Stimulated activated CD4-positive, alpha-beta T cell treated with anti-CD3 and anti-CD28 coated beads, Interleukin-15, amount 100 ng/mL, for 1 hour (primary cell): ENCODE results near the gene ALPK1.
"Not testable (repeated sequence)": the region's sequence is repeated elsewhere in the genome, so short reads cannot be mapped to it uniquely, and the experiment has no call there.

Experiments
- DNase-seq, 2 donors: peaks; one replicate each; pipeline ENCODE4 v3.0.0-alpha.2; 2020; ENCODE audit warnings: low read depth in 1 of 2, low spot score in 1 of 2

ALPK1 gene

DNA sequence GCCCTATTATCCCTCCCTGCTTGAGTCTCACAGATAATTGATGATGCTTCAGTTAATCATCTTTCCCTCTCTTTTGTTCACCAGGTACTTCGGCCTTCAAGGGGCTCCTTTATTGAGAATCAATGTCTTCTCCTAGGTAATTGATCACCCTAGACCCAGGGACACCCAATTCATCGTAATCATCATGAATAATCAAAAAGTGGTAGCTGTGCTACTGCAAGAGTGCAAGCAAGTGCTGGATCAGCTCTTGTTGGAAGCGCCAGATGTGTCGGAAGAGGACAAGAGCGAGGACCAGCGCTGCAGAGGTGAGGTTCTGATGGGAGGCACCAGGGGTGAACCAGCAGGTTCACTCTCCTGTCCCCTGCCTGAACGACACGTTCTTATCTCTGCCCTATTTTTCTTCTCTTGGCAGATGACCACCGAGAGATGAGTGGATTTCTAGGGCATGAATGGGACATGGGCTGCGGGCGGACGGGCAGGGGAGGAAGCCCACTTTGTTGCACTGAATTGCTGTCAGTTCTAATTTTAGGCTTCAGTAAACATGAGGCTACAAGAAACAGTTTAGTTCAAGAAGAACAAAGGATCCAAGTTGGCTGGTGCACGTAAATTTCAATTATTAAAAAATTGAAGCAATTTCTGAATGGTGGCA lies 80.5 kb downstream of the ALPK1 start:
- DNase-seq, result no peak

DNA sequence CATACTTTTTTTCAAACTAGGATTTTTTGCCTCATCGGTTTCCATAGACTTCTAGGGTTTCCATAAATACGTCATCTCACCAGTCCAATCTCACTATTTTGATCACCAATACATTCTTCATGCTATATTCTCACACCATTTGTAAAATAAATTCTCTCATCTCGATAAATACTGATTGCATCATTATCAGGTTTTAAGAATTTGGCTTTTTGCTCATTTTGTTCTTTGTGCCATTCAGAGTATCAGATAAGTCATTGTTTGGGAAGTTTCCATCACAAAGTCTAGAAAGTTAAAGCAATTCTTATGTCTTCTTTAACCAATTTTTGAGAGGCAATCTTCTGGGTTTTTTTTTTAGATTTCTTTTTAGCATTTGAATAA lies 81.1 kb downstream of the ALPK1 start:
- no peak for DNase-seq

DNA sequence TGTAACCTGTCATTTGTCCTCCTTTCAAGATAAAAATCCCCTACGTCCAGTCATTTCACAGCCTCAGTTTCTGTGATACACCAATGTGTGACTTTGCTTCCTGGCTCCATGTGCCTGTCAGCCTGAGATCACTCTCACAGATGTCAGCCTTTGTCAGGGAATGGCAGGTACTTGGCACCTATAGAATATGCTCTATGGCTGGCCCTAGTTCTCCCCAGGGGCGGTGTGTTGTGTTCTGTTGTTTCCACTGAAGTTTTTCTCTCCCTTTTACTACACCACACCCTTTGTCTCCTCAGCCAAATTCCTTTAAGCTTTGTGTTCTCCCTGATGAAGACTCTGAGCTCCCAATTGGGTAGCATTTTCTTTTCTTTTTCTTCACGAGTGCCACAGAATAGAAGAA lies 81.7 kb downstream of the ALPK1 start:
- DNase-seq, result no peak

DNA sequence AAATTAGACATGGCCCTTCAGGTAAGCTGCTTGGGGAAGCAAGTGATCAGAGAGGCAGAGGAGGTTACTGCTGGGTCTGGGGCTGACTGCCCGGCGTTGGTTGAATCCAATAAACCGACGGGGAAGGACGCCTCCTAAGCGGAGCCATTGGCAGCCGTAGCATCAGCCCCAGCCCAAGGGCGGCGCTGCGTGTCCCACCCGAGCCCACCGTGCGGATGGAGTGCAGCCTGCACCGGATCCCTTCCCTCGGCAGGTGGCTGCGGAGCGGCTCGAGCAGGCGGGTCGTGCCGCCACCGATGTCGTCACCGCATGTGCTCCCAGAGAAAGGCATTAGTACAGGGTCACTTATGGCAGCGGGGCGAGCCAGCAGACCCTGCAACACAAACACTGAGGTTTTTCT lies 82.1 kb downstream of the ALPK1 start:
- DNase-seq, result no peak

DNA sequence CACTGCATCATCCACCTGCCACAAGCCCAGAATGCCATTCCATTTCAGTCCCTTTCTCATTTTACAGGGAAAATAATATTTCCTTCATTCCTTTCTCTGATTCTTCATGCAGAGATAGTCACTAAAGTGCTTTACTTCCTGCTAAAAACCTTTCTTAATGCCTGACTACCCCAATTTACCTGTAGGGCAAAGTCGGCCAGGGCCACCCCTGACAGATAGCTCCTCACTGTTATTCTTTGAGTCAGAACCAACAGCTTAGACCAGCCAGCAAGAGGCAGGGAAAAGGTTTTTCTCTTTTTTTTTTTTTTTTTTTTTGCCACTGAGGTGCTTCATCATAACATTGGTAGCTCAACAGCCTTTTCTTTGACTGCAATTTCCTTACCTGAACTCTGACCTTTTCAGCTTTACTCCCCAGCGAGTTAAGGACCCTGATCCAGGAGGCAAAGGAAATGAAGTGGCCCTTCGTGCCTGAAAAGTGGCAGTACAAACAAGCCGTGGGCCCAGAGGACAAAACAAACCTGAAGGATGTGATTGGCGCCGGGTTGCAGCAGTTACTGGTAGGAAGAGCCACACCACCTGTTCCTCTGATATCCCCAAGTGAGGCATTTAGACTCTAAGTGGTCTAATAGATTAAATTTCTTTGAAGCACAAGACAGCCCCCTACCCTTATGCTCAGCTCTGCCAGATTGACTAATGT lies 85.0 kb downstream of the ALPK1 start:
- no peak for DNase-seq

DNA sequence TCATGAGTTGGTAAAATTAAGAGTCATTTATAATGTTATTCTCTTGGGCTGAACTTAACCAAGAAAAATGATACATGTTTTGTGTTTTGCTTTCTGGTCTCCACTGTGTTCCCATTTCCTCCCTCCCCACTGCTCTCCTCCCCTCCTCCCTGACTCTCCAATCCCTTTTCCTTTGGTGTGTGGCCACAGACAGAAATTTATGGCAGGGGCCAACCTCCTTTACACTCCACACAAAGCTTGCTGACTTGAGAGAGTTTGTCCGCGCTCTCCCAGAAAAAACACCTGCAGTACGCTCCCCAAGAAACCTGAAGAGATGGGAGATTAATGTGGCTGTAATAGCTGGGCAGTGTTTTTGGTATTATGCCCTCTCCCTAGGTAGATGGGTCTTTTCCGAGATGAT lies 88.9 kb downstream of the ALPK1 start:
- no peak for DNase-seq

DNA sequence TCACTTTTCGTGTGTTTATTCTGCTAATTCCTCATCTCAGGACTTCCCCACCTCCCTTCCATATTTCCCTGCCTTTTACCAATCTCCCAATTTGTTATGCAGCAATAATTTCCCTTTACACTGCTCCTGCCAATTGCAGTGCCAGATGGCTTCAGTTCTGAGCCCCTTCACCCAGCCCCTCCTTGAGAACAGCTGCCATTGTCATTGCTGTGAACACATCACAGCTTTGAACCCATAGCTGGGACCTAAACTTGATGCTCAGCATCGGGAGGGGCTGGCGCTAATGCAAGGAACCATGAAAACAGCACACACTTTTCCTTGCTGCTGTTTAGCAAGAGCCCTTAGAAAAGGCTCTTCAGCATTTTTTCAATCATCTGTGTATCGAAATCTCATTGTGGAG lies 104.9 kb downstream of the ALPK1 start:
- no peak for DNase-seq

DNA sequence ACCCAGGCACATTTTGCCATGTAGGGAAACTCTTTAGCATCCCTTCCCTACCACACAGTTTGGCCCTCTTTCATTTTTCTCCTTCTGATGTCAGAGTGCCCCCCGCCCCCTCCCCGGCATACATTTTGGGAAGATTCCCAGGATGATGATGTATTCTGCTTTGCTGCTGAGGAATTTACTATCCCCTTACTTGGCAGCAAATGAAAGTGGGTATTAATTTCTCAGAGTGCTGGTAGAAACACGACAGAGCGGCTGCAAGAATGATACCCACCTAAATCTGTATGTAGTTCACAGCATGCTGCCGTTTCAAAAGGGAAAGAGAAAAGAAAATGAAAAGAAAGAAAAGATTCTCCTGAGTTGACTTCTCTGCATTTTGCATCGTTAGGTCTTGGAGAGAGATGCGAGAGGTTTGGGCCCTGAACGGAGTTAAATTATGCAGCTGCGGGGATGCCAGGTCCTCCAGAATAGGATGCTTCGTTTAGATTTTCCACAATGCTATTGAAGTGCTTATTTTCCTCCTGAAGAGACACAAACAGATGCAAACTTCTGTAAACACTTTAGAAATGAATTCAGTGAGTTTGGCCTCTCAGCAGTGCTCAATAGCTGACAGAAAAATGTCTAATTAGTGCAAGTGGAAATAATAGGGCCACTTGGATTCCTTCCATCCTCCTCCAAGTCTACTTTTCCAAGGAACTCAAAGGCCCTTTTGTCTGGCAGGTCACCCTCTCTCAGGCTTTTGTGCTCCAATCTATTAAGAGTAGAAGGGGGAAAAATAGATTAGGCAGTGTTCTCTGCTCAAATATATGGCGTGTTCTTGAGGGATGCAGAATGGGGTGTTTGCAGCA lies 106.2 kb downstream of the ALPK1 start:
- no peak for DNase-seq

DNA sequence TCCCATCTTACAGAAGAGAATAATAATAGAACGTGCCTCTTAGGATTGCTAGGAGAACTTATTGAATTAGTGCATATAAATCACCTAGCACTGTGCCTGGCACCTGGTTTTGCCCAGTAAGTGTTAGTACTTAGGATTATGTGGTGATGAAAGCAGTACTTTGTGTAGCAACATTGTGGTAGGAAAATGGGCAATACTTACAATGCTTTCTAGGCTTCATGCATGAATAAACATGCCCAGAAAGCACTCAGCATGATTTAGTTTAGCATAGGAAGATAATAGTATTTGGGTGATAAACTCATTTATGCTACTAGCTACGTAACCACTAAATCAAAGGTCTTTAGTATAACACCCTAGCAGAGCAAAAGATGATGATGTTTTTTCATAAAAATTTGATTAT lies 113.2 kb downstream of the ALPK1 start:
- DNase-seq, result no peak

DNA sequence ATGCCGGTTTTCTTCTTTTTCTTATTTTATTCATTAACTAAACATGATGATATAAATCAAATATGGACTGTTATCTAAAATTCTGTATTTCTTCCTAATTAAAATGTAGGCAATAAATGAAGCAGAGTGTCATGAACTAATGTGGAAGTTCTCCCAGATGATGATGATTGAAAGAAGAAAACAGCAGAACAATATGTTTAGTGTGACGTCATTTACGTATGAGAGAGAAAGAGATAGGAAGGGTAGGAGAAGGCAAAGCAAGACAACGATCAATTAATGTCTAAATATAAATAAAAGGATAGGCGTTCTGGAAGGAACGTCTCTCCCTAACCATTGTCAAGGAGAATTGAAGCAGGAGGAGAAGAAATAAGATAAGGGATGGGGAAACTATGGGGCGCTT lies 113.6 kb downstream of the ALPK1 start:
- no peak for DNase-seq

DNA sequence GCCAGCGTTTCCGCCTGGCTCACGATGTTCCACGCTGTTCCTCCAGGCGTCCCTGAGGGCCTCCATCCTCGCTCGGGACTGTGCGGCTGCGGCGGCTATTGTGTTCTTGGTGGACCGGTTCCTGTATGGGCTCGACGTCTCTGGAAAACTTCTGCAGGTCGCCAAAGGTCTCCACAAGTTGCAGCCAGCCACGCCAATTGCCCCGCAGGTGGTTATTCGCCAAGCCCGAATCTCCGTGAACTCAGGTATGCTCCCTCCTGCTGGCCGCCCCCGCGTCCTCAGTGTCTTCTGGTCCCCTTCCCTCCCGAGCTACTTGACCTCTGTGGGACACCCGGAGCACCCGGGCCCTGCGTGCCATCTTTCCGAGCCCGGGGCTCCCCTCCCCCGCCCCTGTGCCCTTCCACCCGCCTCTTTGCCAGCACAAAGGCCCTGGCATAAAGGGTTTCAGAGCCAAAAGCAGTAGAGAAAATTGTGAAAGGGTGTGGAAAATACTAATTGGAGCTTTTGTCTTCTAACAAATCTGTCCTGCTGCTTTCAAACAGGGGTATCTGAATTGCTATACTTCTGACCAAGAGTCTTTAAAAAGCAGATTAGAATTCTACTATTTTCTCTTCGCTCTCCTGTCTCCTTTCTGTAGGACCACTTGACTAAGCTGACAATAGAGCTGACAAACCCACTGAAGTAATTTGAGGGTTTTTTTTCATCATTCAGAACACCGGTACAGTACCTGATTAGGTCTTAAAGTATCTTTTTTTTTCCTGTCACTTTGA lies 114.8 kb downstream of the ALPK1 start:
- DNase-seq, result no peak

DNA sequence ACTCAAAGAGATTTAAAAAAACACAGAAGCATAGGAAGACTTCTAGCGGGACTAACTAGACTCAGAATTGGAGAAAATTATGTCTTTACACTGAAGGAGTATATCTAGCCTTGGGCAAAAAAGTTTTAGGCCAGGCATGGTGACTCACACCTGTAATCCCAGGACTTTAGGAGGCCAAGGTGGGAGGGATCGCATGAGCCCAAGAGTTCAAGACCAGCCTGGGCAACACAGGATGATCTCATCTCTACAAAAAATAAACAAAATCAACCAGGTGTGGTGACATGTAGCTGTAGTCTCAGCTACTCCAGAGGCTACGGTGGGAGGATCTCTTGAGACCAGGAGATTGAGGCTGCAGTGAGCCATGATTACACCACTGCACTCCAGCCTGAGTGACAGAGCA lies 119.3 kb downstream of the ALPK1 start:
- no peak for DNase-seq

DNA sequence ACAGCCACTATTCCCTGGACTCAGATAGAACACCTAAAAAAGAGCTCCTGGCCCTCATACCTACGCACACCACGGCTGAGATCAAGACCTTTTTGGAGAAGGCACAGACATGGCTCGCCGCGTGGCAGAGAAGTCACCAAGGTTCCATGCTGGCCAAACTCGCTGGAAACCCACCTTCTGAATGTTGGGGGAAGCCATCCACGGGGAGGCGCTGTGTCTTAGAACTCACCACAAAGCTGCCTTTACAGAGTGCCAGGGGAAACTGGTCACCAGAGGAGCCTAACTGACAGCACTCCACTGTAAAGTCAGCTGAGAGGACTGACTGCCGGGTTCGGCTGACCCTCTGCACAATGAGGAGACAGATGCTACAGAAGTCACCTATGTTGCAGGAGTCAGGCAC lies 120.9 kb downstream of the ALPK1 start:
- no peak for DNase-seq

DNA sequence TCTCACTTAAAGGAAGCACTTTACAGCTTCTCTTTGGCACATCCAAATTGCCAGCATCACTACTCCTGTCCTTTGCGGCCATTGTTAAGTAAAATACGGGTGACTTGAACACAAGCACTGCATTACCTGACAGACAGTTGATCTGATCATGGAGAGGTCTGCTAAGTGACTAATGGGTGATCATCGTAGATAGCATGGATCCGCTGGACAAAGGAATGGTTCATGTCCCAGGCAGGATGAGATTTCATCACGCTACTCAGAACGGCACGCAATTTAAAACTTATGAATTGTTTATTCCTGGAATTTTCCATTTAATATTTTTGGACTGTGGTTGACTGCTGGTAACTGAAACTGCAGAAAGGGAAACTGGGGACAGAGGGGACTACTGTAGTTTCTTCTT lies 124.7 kb downstream of the ALPK1 start:
- DNase-seq, result no peak

DNA sequence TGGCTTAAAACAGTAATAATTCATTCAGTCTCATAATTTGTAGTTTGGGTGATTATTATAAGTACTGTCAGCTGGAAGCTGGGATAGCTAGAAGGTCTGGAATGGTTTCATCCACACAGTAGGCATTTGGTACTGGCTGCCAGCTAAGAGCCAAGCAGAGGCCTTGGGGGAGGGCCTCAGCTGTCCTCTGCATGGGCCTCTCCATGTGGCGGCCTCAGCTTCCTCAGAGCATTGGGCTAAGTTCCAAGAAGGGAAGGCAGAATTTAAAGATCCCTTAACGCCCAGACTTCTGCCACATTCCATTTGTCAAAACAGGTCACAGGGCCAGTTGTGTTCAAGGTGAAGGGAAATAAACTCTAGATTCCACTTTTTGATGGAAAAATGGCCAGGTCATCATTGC lies 125.5 kb downstream of the ALPK1 start:
- no peak for DNase-seq

DNA sequence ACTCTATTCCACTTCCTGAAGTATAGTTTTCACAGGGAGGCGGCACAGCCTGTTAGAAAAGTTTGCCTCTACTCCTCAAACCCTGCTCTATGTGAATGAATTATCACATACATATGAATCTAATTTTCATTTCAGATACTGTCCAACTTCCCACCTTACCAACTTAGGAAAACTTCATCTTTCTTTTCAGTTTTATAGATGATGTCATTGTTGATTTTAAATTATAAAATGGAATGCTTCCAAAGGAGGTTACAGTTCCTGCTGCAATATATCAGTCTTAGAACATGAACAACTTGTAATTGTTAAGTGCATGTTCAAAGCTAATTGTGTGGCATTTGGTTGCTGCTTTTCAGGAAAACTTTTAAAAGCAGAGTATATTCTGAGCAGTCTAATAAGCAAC lies 126.4 kb downstream of the ALPK1 start:
- DNase-seq, result no peak

DNA sequence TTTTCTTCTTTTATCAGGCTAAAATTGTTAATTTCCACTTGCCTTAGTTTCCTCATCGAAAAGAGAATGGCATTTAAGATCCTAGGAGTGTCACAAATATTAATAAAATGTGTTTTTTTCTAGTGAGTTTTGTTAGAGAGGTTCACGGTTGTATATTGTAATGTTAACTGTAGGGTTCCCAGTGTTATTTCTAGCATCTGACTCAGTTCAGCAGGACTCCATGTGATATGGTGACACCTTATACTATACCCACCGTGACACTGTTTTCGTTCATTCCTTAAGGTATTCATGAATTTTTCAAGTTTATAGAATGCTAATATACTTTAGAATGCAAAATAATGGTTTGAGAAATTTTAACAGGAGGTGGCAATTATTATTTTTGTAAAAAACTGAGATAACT lies 128.7 kb downstream of the ALPK1 start:
- no peak for DNase-seq

DNA sequence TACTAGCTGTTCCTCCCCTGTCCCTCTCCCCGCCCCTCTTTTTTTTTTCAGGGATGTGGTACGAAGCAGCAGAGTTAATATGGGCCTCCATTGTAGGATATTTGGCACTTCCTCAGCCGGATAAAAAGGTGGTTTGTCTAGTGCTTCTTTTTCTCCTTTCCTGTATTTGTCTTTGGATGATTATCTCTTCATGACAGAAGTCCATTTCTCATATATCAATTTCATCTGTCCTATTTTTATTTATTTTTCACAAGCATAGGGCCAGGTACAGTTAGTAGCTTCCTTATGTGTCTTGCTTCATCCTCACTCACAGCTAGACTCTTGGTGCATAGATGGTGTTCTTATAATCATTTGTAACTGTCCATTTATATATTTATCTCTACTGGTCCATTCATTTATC lies 129.2 kb downstream of the ALPK1 start:
- no peak for DNase-seq

DNA sequence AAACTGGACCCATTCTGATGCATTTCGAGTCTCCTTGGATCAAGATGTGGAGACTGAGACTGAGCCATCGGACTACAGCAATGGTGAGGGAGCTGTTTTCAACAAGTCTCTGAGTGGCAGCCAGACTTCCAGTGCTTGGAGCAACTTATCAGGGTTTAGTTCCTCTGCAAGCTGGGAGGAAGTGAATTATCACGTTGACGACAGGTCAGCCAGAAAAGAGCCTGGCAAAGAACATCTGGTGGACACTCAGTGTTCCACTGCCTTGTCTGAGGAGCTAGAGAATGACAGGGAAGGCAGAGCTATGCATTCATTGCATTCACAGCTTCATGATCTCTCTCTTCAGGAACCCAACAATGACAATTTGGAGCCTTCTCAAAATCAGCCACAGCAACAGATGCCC lies 134.0 kb downstream of the ALPK1 start:
- DNase-seq, result no peak

DNA sequence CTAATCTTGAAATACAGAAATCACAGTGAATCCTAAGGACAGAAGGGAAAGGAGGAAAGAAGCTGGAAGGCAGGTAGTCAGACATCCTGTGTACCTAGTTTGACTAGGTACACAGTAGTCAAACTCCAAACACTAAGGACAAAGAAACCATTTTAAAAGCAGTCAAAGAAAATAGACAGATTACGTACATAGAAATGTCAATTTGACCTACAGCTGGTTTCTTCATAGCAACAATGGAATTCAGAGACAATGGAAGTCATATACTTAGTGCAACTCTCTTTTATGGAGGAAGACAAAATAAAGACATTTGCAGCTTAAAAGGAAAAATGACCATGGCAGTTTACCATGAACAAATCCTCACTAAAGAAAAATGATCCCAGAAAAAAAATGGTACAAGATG lies 139.8 kb downstream of the ALPK1 start:
- no peak for DNase-seq

DNA sequence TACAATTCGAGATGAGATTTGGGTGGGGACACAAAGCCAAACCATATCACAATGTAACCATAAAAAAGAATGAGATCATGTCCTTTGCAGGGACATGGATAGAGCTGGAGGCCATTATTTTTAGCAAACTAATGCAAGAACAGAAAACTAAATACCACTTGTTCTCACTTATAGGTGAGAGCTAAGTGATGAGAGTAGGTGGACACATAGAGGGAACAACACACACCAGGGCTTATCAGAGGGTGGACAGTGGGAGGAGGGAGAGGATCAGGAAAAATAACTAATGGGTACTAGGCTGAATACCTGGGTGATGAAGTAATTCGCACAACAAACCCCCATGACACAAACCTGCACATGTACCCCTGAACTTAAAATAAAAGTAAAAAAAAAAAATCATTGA lies 145.1 kb downstream of the ALPK1 start:
- DNase-seq, result not testable (repeated sequence)
